GM18951 (cell line): Measurements from ENCODE around the gene RMP24.
"Not testable (repeated sequence)": the region's sequence is repeated elsewhere in the genome, so short reads cannot be mapped to it uniquely, and the experiment has no call there.

ENCODE experiments used
- POLR2A ChIP-seq: IDR thresholded peaks from 4 replicates; pipeline ENCODE4 v1.6.1; 2011; ENCODE audit warnings: mild to moderate bottlenecking; ENCODE audit not compliant: insufficient read length, insufficient read depth; ENCODE audit errors: extremely low read depth
- in situ Hi-C: fragments of 300-500 bp; cut with MboI; formaldehyde crosslinking; loops from one replicate; pipeline ENCODE4 v1.12.0; 2022; ENCODE audit warnings: low sequenced_read_pairs, mixed read lengths, inconsistent platforms; ENCODE audit not compliant: unreplicated experiment

Gene RMP24

GRCh38 chr18:35942661-35943060, 29.8 kb upstream of the RMP24 start:
- no peak for TF ChIP-seq POLR2A
- in situ Hi-C loops = loop anchor here (25.0 kb wide), 1 partner anchor 555 kb away; the partner anchor contains the start of gene ZNF396

GRCh38 chr18:35948080-35948479, 24.4 kb upstream of the RMP24 start:
- TF ChIP-seq POLR2A = no peak
- in situ Hi-C loops = loop anchor here (25.0 kb wide), 1 partner anchor 561 kb away; the partner anchor contains the start of gene ZNF396

DNA sequence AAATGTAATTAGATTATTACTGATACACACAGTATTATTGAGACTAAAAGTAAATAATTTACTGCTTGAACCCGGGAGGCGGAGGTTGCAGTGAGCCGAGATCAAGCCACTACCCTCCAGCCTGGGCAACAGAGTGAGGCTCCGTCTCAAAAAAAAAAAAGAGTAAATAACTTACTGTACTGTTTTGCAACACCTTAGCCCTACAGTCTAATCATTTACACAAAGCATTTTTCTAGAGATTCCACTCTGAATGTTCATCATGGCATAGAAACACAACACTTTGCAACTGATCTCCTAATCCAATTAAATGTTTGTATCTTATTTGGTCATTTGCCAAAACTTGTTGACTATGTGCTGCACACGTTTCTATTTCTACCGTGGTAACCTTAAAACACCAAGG, 23.4 kb upstream of the RMP24 start:
- in situ Hi-C loops = loop anchor here (25.0 kb wide), 1 partner anchor 562 kb away; the partner anchor contains the start of gene ZNF396
- no peak for TF ChIP-seq POLR2A

DNA sequence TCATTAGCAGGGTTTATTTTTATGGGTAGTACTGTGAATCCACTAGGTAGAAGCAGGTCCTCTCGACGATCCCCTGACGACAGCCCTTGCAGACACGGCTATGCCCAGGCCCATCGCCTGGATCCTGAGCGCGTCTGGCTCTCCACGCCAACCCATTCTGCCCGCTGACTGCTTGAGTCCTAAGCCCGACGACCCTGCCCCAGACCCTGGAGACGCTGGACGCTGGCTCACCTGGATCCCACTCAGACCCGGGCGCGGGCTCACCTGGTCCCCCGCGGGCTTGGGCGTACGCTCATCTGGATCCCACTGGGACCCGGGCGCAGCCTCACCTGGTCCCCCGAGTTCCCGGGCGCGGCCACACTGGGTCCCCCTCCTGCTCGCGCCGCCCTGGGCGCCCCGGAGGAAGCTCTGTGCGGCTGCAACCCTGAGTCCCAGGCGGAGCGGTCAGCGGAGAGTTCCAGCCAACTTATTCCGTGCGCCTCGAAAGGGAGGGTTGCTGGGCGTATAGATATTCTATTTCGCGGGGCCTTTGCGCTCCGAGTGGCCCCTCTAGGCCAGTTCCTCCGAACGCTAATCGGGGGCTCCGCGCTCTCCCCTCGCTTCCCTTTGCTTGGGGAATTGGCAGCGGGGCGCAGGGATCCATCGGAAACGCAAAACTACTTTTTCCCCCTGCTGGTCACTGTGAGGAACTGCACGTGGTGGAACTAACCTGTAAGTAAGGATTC, 22.4 kb upstream of the RMP24 start:
- no peak for TF ChIP-seq POLR2A
- in situ Hi-C loops = loop anchor here (25.0 kb wide), 1 partner anchor 563 kb away; the partner anchor contains the start of gene ZNF396

DNA sequence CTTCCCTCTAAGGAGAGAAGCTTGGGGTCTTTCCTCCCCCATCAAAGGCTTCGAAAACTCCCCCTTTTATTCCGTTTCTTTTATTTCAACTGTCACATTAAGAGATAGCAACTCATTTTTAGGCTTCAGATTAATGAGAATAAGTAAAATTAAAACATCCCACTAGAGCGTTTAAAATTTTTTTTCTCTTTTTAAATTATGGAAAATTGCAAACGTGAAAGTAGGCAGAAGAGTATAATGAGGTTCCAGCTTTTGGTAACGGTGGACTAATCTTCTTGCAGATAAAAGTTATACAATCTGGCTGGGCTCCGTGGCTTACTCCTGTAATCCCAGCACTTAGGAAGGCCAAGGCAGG, 21.9 kb upstream of the RMP24 start:
- in situ Hi-C loops = no loop called here
- TF ChIP-seq POLR2A = no peak

DNA sequence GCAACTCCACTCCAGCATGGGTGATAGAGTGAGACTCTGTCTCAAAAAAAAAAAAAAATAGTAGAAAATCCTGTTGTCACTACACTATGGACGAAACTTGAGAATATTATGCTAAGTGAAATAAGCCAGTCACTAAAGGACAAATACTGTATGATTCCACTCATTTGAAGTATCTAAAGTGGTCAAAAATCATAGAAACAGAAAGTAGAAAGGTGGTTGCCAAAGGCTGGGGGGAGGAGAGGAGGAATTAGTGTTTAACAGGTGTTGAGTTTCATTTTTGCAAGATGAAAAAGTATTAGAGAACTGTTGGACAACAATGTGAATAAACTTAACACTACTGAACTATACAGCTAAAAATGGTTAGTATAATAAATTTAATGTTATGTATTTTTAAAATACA, 18.8 kb upstream of the RMP24 start:
- no peak for TF ChIP-seq POLR2A
- in situ Hi-C loops = no loop called here

DNA sequence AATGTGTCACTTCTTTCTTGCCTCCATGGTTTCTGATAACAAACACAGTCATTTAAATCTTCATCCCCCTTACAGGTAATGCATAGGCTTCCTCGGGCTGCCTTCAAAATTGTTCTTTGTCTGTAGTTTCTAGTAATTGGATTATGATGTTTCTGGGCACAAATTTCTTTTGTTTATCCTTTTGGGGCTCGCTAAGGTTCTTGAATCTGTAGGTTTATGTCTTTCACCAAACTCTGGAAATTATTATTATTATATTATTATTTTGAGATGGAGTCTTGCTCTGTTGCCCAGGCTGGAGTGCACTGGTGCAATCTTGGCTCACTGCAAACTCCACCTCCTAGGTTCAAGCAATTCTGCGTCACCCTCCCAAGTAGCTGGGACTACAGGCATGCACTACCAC, 16.3 kb upstream of the RMP24 start:
- TF ChIP-seq POLR2A = no peak
- in situ Hi-C loops = no loop called here

DNA sequence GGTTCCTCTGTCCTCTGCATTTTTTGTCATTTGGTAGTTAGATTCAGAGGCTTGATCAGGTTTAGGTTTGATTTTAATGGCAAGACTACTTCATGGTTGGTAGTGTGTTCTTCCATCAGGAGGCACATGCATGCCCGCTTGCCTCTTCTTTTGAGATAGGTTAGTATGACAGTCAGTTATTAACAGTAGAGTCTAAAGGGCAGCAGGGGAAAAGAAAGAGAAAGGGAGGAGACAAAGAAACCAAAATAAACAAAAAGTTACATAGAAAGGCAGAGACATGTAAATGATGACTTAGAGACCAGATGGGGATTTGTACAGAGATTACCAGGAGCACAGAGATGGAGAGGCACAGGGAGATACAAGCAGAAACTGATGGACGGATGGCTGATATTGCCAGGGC, 10.2 kb upstream of the RMP24 start:
- in situ Hi-C loops = no loop called here
- TF ChIP-seq POLR2A = no peak

GRCh38 chr18:35964319-35964718, 8.2 kb upstream of the RMP24 start:
- no peak for TF ChIP-seq POLR2A
- in situ Hi-C loops = no loop called here

- in situ Hi-C loops = not testable (repeated sequence)
Observed at GRCh38 chr18:35967866-35968265, 4.6 kb upstream of the RMP24 start.

DNA sequence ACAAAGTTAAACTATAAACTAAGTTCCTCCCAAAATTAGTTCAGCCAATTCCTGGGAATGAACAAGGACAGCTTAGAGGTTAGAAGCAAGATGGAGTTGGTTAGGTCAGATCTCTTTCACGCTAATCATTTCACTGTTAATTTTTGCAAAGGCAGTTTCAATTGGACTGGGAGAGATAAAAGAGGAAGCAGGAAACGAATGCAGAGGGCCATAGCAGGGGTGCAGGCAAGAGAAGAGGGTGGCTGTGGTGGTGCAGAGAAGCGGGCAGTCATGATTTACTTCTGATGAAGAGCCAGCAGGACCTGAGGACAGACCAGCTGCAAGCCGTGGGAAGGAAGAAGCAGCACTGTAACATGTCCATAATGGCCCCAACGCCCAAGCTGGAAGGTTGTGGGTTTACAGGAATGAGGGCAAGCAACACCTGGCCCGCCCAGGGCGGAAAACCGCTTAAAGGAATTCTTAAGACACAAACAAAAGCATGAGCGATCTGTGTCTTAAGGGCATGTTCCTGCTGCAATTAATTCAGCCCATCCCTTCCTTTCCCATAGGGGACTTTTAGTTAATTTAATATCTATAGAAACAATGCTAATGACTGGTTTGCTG, 4.1 kb upstream of the RMP24 start:
- in situ Hi-C loops = no loop called here
- TF ChIP-seq POLR2A = no peak

DNA sequence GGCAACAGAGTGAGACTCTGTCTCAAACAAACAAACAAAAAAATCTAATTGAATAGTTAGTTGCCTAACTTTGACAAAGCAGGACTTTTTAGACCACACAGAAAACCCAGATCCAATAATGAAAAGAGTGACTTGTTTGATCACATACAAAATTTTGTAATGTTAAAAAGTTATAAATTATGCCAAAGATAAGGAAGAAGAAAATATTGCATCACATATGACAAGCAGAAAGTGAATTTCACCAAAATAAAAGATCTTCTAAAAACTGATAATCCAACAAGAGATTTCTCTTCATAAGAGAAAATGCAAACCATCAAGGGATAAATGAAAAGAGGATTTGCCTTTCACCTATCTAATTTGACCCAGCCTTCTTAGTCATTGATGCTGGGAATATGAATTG, 2.8 kb upstream of the RMP24 start:
- in situ Hi-C loops = no loop called here

DNA sequence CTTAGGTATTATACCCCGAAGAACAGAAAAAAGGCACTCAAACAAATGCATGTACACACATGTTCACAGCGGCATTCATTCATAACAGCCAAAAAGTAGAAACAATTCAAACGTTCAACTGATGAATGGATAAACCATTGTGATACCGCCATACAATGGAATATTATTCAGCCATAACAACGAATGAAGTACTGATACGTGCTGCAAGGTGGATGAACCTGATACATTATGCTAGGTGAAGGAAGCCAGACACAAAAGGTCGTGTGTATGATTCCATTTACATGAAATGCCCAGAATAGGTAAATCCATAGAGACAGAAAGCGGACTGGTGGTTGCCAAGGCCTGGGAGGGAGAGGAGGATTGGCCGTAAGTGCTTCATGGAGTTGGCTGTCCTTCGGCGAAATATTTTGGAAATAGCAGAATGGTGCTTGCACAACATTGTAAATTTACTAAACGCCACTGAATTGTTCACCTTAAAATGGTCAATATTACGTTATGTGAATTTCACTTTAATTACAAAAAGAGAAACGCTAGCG, 750 bp upstream of the RMP24 start:
- in situ Hi-C loops = no loop called here
- no peak for TF ChIP-seq POLR2A

More for the DNA sequence above, 2.8 kb upstream of the RMP24 start:
- TF ChIP-seq POLR2A = no peak

- TF ChIP-seq POLR2A = no peak
- in situ Hi-C loops = no loop called here
Observed at GRCh38 chr18:35973650-35974049, 1.2 kb downstream of the RMP24 start.
